Measurements from ENCODE around the gene DHFR. TPM values are rescaled to one million over a fixed set of nuclear protein-coding genes. Genes with fewer than 3 reads are reported as not detected.

The DHFR gene
- total RNA-seq, 2 donors from 2014 or later: 3.9 to 4.8 TPM

- Histone ChIP-seq H3K27ac (no peak overlapping the region), H3K4me3 (no peak overlapping the region), H3K36me3 (no peaks in the 10 kb centered on the region), H3K9me3 (peaks cover 2 to 8% of the 10 kb centered on the region in 2 donors), H3K4me1 (no peaks in the 10 kb centered on the region), H3K27me3 (no peaks in the 10 kb centered on the region)
- no peak for TF ChIP-seq CTCF (IDR thresholded peaks at IDR 0.05)
- DNase-seq (ENCODE audit: low spot score): no peak
Measured at GRCh38 chr5:80608731-80609130, 46.1 kb downstream of the DHFR start.

DNA sequence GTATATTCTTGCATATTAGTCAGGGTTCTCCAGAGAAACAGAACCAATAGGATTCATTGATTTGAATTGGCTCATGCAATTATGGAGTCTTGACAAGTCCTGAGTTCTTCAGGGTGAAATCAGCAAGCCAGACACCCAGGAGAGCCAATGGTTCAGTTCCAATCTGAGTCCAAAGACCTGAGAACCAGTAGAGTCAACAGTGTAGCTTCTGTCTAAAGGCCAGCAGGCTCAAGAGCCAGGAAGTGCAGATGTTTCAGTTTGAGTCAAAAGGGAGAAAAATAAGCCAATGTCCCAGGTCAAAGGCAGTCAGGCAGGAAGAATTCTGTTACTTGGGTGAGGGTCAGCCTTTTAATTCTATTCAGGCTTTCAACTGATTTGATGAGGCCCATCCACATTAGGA, 47.0 kb downstream of the DHFR start:
- Histone ChIP-seq H3K27ac (no peak overlapping the region), H3K4me3 (no peak overlapping the region), H3K4me1 (no peaks in the 10 kb centered on the region), H3K36me3 (no peaks in the 10 kb centered on the region), H3K9me3 (peaks cover 2 to 8% of the 10 kb centered on the region in 2 donors), H3K27me3 (no peaks in the 10 kb centered on the region)
- DNase-seq (ENCODE audit: low spot score): no peak
- no peak for TF ChIP-seq CTCF (IDR thresholded peaks at IDR 0.05)

GRCh38 chr5:80607343-80607742, 47.4 kb downstream of the DHFR start:
- Histone ChIP-seq H3K9me3 (peaks cover 2 to 8% of the 10 kb centered on the region in 2 donors), H3K27ac (no peak overlapping the region), H3K36me3 (no peaks in the 10 kb centered on the region), H3K4me3 (no peak overlapping the region), H3K27me3 (no peaks in the 10 kb centered on the region), H3K4me1 (no peaks in the 10 kb centered on the region)
- no peak for TF ChIP-seq CTCF (IDR thresholded peaks at IDR 0.05)
- DNase-seq (ENCODE audit: low spot score): no peak

DNA sequence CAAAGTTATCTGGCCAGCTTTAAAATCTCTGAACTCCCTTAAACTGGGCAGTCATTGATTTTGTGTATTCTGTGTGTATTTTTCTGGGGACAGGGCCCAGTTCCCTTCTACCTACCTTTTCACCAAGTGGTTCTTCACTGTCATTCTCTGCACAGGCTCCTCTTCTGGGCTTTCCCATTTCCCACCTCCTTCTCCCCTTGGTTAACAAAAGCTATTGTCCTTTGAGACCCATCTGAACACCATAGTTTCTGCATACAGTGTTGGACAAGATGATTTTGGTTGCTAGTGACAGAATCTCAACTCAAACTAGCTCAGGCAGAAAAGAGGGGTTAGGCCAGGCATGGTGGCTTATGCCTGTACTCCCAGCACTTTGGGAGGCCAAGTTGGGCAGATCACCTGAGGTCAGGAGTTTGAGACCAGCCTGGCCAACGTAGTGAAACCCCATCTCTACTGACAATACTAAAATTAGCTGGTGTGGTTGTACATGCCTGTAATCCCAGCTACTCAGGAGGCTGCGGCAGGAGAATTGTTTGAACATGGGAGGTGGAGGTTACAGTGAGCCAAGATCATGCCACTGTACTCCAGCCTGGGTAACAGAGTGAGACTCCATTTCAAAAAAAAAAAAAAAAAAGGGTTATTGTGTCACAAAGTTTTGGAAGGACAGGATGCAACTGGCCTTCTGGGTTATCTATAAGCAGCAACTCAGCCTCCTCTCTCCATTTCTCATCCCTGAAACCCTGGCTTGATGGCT, 53.7 kb downstream of the DHFR start:
- Histone ChIP-seq H3K27me3 (no peaks in the 10 kb centered on the region), H3K4me1 (no peaks in the 10 kb centered on the region), H3K27ac (no peak overlapping the region), H3K36me3 (no peaks in the 10 kb centered on the region), H3K9me3 (no peaks in the 10 kb centered on the region), H3K4me3 (no peak overlapping the region)
- no peak for TF ChIP-seq CTCF (IDR thresholded peaks at IDR 0.05)
- DNase-seq (ENCODE audit: low spot score): no peak

GRCh38 chr5:80597500-80597899, 57.3 kb downstream of the DHFR start:
- DNase-seq (ENCODE audit: low spot score): no peak
- Histone ChIP-seq H3K4me1 (no peaks in the 10 kb centered on the region), H3K27ac (no peak overlapping the region), H3K4me3 (no peak overlapping the region), H3K9me3 (no peaks in the 10 kb centered on the region), H3K27me3 (no peaks in the 10 kb centered on the region), H3K36me3 (no peaks in the 10 kb centered on the region)
- no peak for TF ChIP-seq CTCF (IDR thresholded peaks at IDR 0.05)

DNA sequence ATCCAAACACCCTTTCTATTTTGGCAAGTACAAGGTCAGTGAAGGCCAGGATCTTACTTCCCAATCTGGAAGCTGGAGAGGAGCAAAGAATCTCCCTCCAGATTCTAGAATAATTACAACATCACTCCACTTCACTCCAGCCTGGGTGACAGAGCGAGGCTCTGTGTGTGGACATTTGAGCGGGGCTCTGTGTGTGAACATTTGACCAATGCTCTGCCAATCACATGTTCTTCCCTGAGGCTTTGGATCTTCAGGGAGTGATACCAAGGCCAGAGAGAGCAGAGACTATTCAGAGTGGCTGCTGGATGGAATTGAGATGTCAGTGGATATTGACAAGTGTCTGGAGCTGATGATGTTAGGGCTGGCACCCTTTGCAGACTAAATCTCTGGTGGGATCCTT, 60.0 kb downstream of the DHFR start:
- no peaks in the 10 kb centered on the region for H3K4me1 ChIP-seq
- TF ChIP-seq CTCF (IDR thresholded peaks at IDR 0.05): no peak
- no peaks in the 10 kb centered on the region for H3K27me3 ChIP-seq
- H3K27ac ChIP-seq: no peak overlapping the region
- no peak for DNase-seq (ENCODE audit: low spot score)
- H3K36me3 ChIP-seq: no peaks in the 10 kb centered on the region
- no peak overlapping the region for H3K4me3 ChIP-seq
- H3K9me3 ChIP-seq: no peaks in the 10 kb centered on the region
